BLaER1 (cell line): Measurements from ENCODE around the gene ADGRD1.

ENCODE experiments used
- H3K27ac ChIP-seq: shearing (Covaris generic); formaldehyde crosslinking; 2 replicates; pipeline ENCODE4 v1.8.1; 2022
- H3K27me3 ChIP-seq: shearing (Covaris generic); formaldehyde crosslinking; 2 replicates; pipeline ENCODE4 v1.8.1; 2022
- H3K36me3 ChIP-seq: shearing (Covaris generic); formaldehyde crosslinking; 2 replicates; pipeline ENCODE4 v1.8.1; 2022
- H3K4me1 ChIP-seq: shearing (Covaris generic); formaldehyde crosslinking; 2 replicates; pipeline ENCODE4 v1.8.1; 2022
- H3K4me2 ChIP-seq: shearing (Covaris generic); formaldehyde crosslinking; 2 replicates; pipeline ENCODE4 v1.8.1; 2022
- H3K4me3 ChIP-seq: shearing (Covaris generic); formaldehyde crosslinking; 2 replicates; pipeline ENCODE4 v1.8.1; 2022
- H3K9ac ChIP-seq: shearing (Covaris generic); formaldehyde crosslinking; 2 replicates; pipeline ENCODE4 v1.8.1; 2022
- H3K9me3 ChIP-seq: shearing (Covaris generic); formaldehyde crosslinking; 2 replicates; pipeline ENCODE4 v1.8.1; 2022
- H4K20me1 ChIP-seq: shearing (Covaris generic); formaldehyde crosslinking; 2 replicates; pipeline ENCODE4 v1.8.1; 2022
- Cebpa-rat ChIP-seq: shearing (Covaris generic); IDR thresholded peaks from 2 replicates; pipeline ENCODE4 v1.8.1; 2022

The ADGRD1 gene

GRCh38 chr12:131157743-131158142, 204.0 kb downstream of the ADGRD1 start:
- TF ChIP-seq Cebpa-rat: no peak
- Histone ChIP-seq H3K36me3 (no peaks in the 10 kb centered on the region), H3K27me3 (no peaks in the 10 kb centered on the region), H3K27ac (no peak overlapping the region), H3K9ac (no peak overlapping the region), H4K20me1 (no peaks in the 10 kb centered on the region), H3K4me1 (peaks cover 10% of the 10 kb centered on the region; the same call in 1 of the 2 replicates), H3K4me2 (no peak overlapping the region), H3K4me3 (no peak overlapping the region), H3K9me3 (no peaks in the 10 kb centered on the region)

GRCh38 chr12:131159660-131160059, 206.0 kb downstream of the ADGRD1 start:
- Histone ChIP-seq H3K36me3 (no peaks in the 10 kb centered on the region), H3K4me1 (peaks cover 10% of the 10 kb centered on the region; the same call in 1 of the 2 replicates), H3K4me3 (no peak overlapping the region), H3K4me2 (no peak overlapping the region), H3K27ac (no peak overlapping the region), H3K9me3 (peaks cover 12% of the 10 kb centered on the region; the same call in 1 of the 2 replicates), H3K9ac (no peak overlapping the region), H3K27me3 (no peaks in the 10 kb centered on the region), H4K20me1 (no peaks in the 10 kb centered on the region)
- no peak for TF ChIP-seq Cebpa-rat

GRCh38 chr12:131162113-131162512, 208.4 kb downstream of the ADGRD1 start:
- Histone ChIP-seq H3K9me3 (peaks cover 12% of the 10 kb centered on the region; the same call in 1 of the 2 replicates), H3K4me3 (no peak overlapping the region), H3K27me3 (no peaks in the 10 kb centered on the region), H3K4me1 (peaks cover 10% of the 10 kb centered on the region; the same call in 1 of the 2 replicates), H3K27ac (no peak overlapping the region), H4K20me1 (no peaks in the 10 kb centered on the region), H3K4me2 (no peak overlapping the region), H3K36me3 (no peaks in the 10 kb centered on the region), H3K9ac (no peak overlapping the region)
- TF ChIP-seq Cebpa-rat: no peak

GRCh38 chr12:131163189-131163738, 209.6 kb downstream of the ADGRD1 start:
- no peaks in the 10 kb centered on the region for H3K27me3 ChIP-seq
- H3K4me2 ChIP-seq: no peak overlapping the region
- H3K4me3 ChIP-seq: no peak overlapping the region
- H3K9ac ChIP-seq: no peak overlapping the region
- TF ChIP-seq Cebpa-rat: no peak
- peaks cover 10% of the 10 kb centered on the region; the same call in 1 of the 2 replicates for H3K4me1 ChIP-seq
- no peak overlapping the region for H3K27ac ChIP-seq
- H3K9me3 ChIP-seq: peaks cover 12% of the 10 kb centered on the region; the same call in 1 of the 2 replicates
- H4K20me1 ChIP-seq: no peaks in the 10 kb centered on the region
- no peaks in the 10 kb centered on the region for H3K36me3 ChIP-seq

GRCh38 chr12:131164096-131164872, 210.6 kb downstream of the ADGRD1 start:
- Histone ChIP-seq H3K4me1 (peaks cover 10% of the 10 kb centered on the region; the same call in 1 of the 2 replicates), H3K36me3 (no peaks in the 10 kb centered on the region), H3K9me3 (peaks cover 12% of the 10 kb centered on the region; the same call in 1 of the 2 replicates), H4K20me1 (no peaks in the 10 kb centered on the region), H3K4me3 (no peak overlapping the region), H3K9ac (no peak overlapping the region), H3K27me3 (no peaks in the 10 kb centered on the region), H3K4me2 (no peak overlapping the region), H3K27ac (no peak overlapping the region)
- TF ChIP-seq Cebpa-rat: no peak

GRCh38 chr12:131166717-131167116, 213.0 kb downstream of the ADGRD1 start:
- H3K4me3 ChIP-seq: no peak overlapping the region
- no peaks in the 10 kb centered on the region for H4K20me1 ChIP-seq
- no peak for TF ChIP-seq Cebpa-rat
- no peaks in the 10 kb centered on the region for H3K27me3 ChIP-seq
- H3K9ac ChIP-seq: no peak overlapping the region
- peaks cover 12% of the 10 kb centered on the region; the same call in 1 of the 2 replicates for H3K9me3 ChIP-seq
- H3K4me1 ChIP-seq: 0 out of 2 replicates have a peak, but pooled peaks cover 3% of the 10 kb centered on the region
- H3K27ac ChIP-seq: no peak overlapping the region
- no peak overlapping the region for H3K4me2 ChIP-seq
- no peaks in the 10 kb centered on the region for H3K36me3 ChIP-seq

- Histone ChIP-seq H3K4me2 (no peak overlapping the region), H3K4me1 (peaks cover 6% of the 10 kb centered on the region), H3K27ac (no peak overlapping the region), H3K4me3 (no peak overlapping the region), H3K27me3 (no peaks in the 10 kb centered on the region), H3K36me3 (no peaks in the 10 kb centered on the region), H4K20me1 (no peaks in the 10 kb centered on the region), H3K9ac (no peak overlapping the region), H3K9me3 (peaks cover 12% of the 10 kb centered on the region; the same call in 1 of the 2 replicates)
- TF ChIP-seq Cebpa-rat: no peak
Measured at GRCh38 chr12:131167334-131167733, 213.6 kb downstream of the ADGRD1 start.

- H3K4me2 ChIP-seq: no peak overlapping the region
- H4K20me1 ChIP-seq: no peaks in the 10 kb centered on the region
- TF ChIP-seq Cebpa-rat: no peak
- no peaks in the 10 kb centered on the region for H3K27me3 ChIP-seq
- no peak overlapping the region for H3K4me3 ChIP-seq
- H3K9ac ChIP-seq: no peak overlapping the region
- H3K4me1 ChIP-seq: peaks cover 28% of the 10 kb centered on the region
- no peak overlapping the region for H3K27ac ChIP-seq
- peaks cover 28% of the 10 kb centered on the region for H3K9me3 ChIP-seq
- no peaks in the 10 kb centered on the region for H3K36me3 ChIP-seq
Measured at GRCh38 chr12:131171029-131171428, 217.3 kb downstream of the ADGRD1 start.

GRCh38 chr12:131174901-131175300, 221.2 kb downstream of the ADGRD1 start:
- Histone ChIP-seq H3K4me1 (peaks cover 33% of the 10 kb centered on the region), H3K9ac (no peak overlapping the region), H3K4me2 (no peak overlapping the region), H3K9me3 (peaks cover 28% of the 10 kb centered on the region), H3K27me3 (no peaks in the 10 kb centered on the region), H3K27ac (no peak overlapping the region), H3K4me3 (no peak overlapping the region), H3K36me3 (no peaks in the 10 kb centered on the region), H4K20me1 (no peaks in the 10 kb centered on the region)
- TF ChIP-seq Cebpa-rat: no peak

GRCh38 chr12:131176266-131176665, 222.6 kb downstream of the ADGRD1 start:
- Histone ChIP-seq H3K36me3 (no peaks in the 10 kb centered on the region), H3K27me3 (no peaks in the 10 kb centered on the region), H3K4me1 (peaks cover 33% of the 10 kb centered on the region), H3K4me3 (no peak overlapping the region), H3K9ac (no peak overlapping the region), H4K20me1 (no peaks in the 10 kb centered on the region), H3K9me3 (peaks cover 28% of the 10 kb centered on the region), H3K27ac (0 out of 2 replicates have a peak overlapping the region, but pooled peaks have one; percentile 7), H3K4me2 (peak overlapping the region; percentile 5; the same call in 1 of the 2 replicates)
- no peak for TF ChIP-seq Cebpa-rat
